ENCODE results near the gene USP30. TPM values are rescaled to one million over a fixed set of nuclear protein-coding genes. Genes with fewer than 3 reads are reported as not detected.

USP30 gene
- total and polyA plus RNA-seq, 9 of the 15 experiments (the other 6 are each of a cell fraction or from before 2014, with no cell fraction given), result 1.4 to 15.2 (median 7.0) TPM

- TF ChIP-seq ZNF407 (IDR thresholded peaks at IDR 0.05; ENCODE audit: low read depth), result no peak
- TF ChIP-seq ARID3A (IDR thresholded peaks at IDR 0.05; ENCODE audit: borderline replicate concordance, low read depth, low read length), result no peak
- TF ChIP-seq ZNF217 (CRISPR knock-in tag; IDR thresholded peaks at IDR 0.05), result no peak
- no peak for TF ChIP-seq MAFK (IDR thresholded peaks at IDR 0.05; ENCODE audit: low read length)
Observed at GRCh38 chr12:109088818-109089217, 36.4 kb downstream of the USP30 start (continued).

All from K562 (cell line).